Bone marrow (tissue), 2 donors: ENCODE measurements around the gene ACY1.

Experiments used
- DNase-seq, 2 donors: peaks; one replicate each; lab custom pipeline; 2025; lab: John Stamatoyannopoulos, UW

Gene ACY1

GRCh38 chr3:52005571-52005986 lies 22.2 kb downstream of the ACY1 start:
- no peak for DNase-seq

DNA sequence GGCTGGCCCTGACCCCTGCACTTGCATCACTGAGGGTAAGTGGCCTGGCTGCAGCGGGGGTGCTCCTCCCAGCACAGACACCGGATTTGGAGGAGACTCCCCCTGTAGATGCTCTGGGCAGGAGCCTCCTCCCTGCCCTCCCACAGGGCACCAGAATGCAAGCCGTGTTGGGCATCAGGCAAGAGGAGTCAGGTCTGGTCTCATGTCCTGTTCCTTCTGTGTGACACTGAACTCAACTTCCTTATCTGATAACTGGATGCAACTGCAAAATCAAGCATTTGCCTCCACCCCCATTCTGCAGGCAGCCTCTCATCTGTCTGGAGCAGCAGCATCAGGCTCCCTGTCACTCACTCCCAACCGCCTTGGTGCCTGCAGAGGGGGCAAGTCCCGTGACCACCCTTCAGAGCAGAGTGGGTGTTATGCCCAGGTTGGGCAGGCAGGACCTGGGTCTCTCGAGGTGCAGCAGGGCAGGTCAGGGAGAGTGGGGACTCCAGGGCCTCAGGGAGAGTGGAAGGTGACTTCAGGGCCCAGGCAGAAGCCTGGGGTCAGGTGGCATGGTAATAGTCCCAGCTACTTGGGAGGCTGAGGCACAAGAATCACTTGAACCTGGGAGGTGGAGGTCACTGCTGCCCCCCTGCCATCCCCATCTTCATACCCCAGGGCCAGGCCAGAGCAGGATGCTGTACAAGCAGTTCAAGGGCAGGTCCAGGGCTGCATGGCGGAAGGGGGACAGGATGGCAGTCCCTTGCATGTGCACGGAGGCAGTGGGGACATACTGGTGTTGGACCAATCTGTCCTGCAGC lies 22.9 kb downstream of the ACY1 start:
- DNase-seq = peak in 1 of 2 donors; percentile 62

- no peak for DNase-seq
These were observed 23.4 kb downstream of the ACY1 start for GRCh38 chr3:52006820-52007133.

DNA sequence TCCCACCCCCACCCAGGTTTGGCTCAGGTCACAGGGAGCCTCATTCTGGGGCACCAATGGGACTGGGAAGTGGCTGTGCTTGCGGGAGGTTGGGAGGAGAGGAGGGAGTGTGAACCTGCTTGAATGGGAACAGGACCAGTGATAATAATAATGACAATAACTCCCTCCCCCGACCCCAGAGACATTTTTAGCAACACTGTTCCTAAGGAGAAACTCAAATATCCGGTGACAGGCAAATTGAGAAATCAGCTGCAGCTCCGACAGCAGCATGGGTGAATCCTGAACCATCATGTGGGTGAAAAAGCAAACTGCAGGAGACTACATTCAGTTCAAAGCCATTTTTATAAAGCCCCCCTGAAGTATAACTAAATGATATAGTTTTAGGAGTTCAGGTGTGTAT lies 24.0 kb downstream of the ACY1 start:
- no peak for DNase-seq

- DNase-seq = no peak
These were observed 27.1 kb downstream of the ACY1 start for GRCh38 chr3:52010431-52010830.

DNA sequence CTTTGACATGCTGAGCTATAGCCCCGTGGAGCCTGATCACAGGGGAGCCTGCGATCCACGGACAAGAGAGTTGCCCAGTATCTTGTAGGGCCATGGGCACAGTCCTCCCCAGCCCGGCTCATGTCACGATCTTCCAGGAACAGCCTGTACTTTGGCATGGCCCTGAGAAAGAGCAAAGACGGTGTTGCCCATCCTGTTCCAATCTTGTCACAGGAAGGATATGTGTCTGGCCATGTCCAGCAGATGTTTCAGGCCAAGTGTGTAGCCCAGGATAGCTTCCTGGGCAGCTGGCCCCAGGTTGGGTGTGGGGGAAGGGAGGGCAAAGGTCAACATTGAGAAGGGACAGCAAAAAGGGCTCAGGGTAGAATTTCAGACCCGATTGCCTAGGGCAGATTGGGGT lies 29.4 kb downstream of the ACY1 start:
- no peak for DNase-seq

DNA sequence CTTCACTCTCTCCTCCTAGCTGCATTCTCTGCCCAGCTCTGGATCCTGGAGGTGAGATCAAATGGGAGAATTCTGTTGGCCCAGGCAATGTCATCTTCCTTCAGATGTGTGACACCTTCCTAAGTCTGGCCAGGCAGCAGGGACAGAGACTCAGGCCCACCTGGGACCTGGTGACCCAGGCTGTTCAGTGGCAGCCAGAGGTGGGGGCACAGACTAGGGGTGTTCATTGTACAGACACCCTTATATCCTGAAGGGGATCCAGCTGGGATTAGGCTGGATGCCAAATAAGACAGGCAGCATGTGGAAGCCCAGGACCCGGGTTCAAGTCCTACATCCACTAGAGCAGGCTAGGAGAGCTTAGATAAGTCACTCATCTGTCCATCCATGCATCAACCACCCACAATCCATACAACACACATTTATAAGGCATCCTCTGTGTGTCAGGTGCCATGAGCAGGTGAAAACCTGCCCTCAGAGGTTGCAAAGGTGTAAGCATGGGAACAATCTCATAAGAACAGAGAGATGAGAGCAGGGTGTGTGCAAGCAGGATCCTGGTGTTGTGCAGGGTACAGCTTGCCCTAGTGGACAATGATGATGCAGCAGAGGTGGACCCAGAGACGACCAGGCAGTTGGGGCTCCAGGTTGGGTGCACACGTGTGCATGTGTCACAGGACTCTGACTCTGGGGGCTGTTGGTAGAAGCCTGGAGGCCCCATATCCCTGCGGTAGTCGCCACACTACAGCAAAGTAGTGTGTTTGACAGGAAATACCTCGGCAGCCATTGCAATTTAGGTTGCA lies 30.7 kb downstream of the ACY1 start:
- DNase-seq = no peak

- no peak for DNase-seq
These were observed 31.3 kb downstream of the ACY1 start for GRCh38 chr3:52014613-52015012.

- no peak for DNase-seq
These were observed 32.3 kb downstream of the ACY1 start for GRCh38 chr3:52015438-52016228.

- no peak for DNase-seq
These were observed 34.3 kb downstream of the ACY1 start for GRCh38 chr3:52017586-52017985.

GRCh38 chr3:52018319-52019000 lies 35.1 kb downstream of the ACY1 start:
- no peak for DNase-seq

DNA sequence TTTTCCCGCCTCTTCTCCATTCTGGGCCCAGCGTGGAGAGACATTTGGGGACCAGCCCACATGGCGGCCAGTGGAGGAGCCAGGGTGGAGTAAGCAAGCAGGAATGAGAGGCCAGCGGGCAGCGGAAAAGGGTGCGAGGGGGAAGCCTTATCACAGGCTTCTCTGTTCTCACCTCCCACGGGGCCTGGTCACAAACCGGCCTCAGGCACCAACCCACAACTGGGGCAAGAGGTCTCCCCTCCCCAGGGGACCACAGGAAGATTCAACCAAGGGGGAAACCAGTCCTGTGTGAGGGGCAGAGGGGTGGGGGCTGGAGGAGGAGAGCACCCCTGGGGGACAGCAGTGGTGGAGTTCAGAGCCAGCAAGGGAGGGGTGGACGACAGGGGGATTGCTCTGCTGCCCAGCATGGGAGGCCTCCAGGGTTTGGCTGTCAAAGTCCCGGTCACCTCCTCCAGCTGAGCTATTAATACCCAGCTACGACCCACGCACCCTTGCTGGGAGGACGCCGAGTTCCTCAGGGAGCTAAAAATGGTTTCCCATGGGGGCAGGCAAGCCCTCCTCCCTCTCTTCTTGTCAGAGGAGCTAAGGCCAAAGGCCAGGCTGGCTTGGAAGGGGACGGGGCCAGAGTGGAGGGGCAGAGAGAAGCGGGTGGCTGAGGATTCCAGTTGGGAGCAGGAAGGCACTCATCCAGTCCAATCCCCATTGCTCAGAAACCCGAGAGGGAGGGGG lies 36.2 kb downstream of the ACY1 start:
- no peak for DNase-seq

DNA sequence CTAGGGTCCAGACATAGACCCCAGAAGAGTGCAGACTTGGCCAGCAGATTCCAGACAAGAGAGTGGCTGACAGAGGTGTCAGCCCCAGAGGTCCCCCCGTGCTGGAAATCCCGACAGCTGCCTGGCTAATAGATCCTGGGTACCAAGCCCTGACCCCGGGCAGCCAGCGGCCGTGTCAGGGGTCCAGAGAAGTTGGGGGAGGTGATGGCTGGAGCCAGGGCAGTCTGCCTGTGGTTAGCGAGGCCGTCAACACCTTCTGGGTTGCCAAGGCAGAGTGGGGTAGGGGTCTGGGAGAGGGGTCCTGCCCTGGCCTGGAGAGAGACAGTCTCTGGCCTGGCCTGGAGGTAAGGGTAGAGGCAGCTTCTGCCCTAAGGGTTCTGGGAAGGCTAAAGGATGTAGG lies 37.5 kb downstream of the ACY1 start:
- no peak for DNase-seq

GRCh38 chr3:52021489-52022268 lies 38.3 kb downstream of the ACY1 start:
- no peak for DNase-seq

DNA sequence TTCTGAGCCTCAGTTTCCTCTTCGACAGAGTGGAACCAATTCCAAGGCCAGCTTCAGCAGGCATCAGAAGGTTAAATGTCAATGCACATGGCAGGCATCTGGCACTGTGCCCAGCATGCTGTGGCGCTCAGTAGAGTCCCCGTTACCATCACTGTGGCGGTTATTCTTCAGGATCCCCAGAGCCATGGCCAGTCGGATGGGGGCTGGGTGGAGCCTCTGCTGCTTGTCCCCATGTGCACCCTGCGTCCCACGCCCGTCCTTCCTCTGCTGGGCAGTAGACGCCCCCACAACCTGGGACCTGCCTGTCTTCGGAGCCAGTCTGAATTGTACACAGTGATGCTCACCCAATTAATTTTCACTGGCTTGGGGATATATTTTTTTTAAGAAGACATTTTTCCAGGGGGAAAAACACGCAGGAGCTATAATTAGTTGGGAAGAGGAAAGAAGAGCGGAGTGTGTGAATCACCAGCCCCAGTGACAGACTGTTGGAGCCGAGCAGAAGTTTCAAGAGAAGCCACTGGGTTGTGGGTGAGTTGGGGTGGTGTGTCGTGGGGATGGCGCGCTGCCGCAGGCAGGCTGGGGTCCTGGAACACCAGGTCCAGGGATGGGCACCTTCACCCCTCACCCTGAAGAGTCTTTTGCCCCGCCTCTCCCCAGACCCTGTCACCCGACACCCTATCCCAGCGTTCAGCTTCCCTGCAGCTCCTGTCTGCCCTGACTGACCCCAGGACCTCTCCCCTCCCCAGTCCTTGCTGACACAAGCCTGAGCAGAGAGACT lies 39.2 kb downstream of the ACY1 start:
- no peak for DNase-seq

DNA sequence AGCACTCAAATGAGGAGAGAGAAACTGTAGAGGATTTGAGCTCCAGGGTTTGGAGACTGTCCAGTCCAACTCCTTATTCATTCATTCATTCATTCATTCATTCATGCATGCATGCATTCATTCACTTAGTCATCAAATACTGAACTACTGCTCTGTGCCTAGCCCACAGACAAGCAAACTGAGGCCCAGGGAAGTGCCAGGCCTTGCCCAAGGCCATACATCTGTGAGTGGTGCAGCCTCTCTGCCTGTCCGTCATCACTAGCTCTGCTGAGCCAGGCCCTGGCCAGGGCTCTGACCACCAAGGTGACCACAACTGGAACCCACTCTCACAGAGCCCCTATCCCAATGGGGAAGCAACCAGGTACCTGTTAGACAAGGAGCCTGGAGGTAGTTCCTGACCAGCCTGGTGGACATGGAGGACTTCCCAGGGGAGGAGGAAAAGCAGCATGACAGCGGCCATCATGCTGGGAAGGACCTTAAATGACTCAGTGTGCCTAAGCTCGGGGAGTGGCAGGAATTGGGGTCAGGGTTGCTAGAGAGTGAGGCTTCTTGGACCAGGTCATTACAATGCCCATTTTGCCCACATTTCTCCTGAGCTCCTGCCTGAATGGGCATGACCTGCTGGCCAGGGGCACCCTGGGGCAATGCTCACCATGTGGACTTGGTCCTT lies 39.9 kb downstream of the ACY1 start:
- DNase-seq = no peak

- no peak for DNase-seq
These were observed 40.8 kb downstream of the ACY1 start for GRCh38 chr3:52023860-52024764.

GRCh38 chr3:52024765-52025452 lies 41.6 kb downstream of the ACY1 start:
- no peak for DNase-seq
